GM20000 (cell line): ENCODE data around the gene RPS6KA4.

Experiments
- DNase-seq: peaks from one replicate; pipeline ENCODE4 v3.0.0; 2012; ENCODE audit warnings: low spot score
- CTCF ChIP-seq: IDR thresholded peaks from 2 replicates; pipeline ENCODE4 v1.5.1; 2012; ENCODE audit warnings: mild to moderate bottlenecking, control low read depth; ENCODE audit errors: extremely low read depth, missing control alignments

The RPS6KA4 gene

GRCh38 chr11:64364911-64365310 lies 5.9 kb downstream of the RPS6KA4 start:
- no peak for DNase-seq
- no peak for TF ChIP-seq CTCF

GRCh38 chr11:64366751-64367150 lies 7.8 kb downstream of the RPS6KA4 start:
- TF ChIP-seq CTCF = no peak
- DNase-seq = no peak

- TF ChIP-seq CTCF = no peak
- DNase-seq = no peak
Observed at GRCh38 chr11:64367931-64368672, 9.1 kb downstream of the RPS6KA4 start.

GRCh38 chr11:64368673-64369074 lies 9.7 kb downstream of the RPS6KA4 start:
- no peak for DNase-seq

GRCh38 chr11:64369440-64370421 lies 10.8 kb downstream of the RPS6KA4 start:
- TF ChIP-seq CTCF = no peak
- DNase-seq = no peak

More at GRCh38 chr11:64368673-64369074, 9.7 kb downstream of the RPS6KA4 start:
- TF ChIP-seq CTCF = no peak

GRCh38 chr11:64371201-64371600 lies 12.2 kb downstream of the RPS6KA4 start:
- no peak for TF ChIP-seq CTCF

GRCh38 chr11:64372021-64372420 lies 13.1 kb downstream of the RPS6KA4 start:
- TF ChIP-seq CTCF = no peak
- no peak for DNase-seq

More at GRCh38 chr11:64371201-64371600, 12.2 kb downstream of the RPS6KA4 start:
- peak; percentile 41 for DNase-seq
